ENCODE data around the gene ZNF507.

ZNF507 gene

DNA sequence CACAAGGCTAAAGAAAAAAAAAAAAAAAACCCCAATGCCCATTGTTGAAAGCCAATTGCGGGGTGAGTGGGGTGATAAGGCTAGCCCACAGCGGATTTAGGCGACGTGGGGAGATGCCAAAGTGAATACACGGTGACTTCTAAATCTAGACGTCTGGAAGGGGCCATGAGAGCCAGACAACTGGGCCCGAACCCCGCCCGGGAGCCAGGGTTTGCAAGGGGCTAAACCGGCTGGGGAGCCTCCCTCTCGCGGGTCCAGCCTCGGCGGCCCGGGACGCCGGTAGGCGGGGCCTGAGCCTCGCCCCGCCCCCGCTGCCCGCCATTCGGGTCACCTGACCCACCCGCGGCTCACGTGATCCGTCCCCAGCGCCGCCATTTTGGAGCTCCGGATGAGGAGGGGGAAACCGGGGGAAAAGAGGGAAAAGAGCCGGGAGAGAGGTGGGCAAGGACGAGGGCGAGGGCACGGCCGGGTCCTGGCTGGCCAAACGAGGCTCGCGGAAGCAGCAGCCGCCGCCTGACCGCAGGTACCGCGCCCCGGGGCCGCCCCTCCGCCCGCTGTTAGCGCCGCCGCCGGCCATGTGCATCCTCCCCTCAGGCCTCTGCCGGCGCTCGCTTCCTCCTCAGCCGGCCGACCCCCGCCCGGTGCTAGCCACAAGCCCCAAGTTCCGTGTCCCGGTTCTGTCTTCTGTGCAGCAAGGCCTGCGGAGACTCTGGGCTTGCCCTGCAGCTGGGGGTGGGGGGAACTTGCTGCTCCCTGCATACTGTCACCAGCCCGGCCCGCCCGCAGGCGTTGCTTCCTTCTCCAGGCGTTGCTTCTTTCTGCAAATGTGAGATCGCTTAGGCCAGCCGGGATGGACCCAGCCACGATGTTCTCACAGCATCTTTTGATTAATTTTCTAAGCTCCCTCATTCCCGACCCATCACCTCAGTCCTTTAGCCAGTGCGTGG, at the start of gene ZNF507:
Gene ZNF507 (plus strand): TSS at position 350 of the 947 bp plus-strand sequence. CDS start 7,221 bp downstream, outside the sequence.
- peak; percentile 63 to 82 for DNase-seq (ENCODE audit: low read depth in 1 of 2, low spot score in 1 of 2)

DNA sequence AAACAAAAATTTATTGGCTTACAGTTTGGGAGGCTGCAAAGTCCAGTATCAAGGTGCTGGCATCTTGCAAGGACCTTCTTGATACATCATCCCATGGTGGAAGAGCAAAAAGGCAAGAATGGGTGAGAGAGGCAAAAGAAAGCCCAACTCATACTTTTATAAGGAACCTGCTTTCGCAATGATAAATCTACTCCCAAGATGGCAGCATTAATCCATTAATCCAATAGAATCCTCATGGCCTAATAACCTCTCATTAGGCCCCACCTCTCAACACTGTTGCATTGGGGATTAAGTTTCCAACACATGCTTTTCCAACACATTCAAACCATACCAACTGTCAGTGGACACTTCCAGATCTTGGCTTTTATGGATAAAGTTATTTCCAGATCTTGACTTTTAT, 48.7 kb upstream of the ZNF507 start:
- no peak for DNase-seq (ENCODE audit: low read depth in 1 of 2, low spot score in 1 of 2)

DNA sequence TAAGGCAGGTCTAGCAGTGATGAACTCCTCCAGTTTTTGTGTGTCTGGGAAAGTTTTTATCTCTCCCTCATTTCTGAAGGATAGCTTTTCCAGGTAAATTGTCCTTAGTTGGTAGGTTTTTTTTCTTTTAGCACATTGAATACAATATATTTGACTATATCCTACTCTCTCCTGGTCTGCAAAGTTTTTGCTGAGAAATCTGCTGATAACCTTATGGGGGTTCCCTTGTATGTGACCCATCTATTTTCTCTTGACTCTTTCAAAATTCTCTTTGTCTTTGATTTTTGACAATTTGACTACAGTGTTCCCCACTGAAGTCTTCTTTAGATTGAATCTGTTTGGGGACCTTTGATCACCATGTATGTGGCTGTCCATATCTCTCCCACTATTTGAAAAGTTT, 42.6 kb upstream of the ZNF507 start:
- no peak for DNase-seq (ENCODE audit: low read depth in 1 of 2, low spot score in 1 of 2)

DNA sequence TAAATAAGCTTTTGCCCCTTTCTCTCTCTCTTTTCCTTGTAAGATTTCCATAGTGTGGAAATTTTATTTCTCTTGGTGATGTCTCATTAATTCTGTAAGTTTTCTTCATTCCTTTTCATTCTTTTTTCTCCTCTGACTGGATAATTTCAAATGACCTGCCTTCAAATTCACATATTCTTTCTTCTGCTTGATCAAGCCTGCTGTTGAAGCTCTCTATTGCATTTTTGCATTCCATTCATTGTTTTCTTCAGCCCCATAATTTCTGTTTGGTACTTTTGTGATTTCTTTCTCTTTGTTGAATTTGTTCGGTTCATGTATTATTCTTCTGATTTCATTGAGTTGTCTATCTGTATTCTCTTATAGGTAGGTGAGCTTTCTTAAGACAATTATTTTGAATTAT, 42.2 kb upstream of the ZNF507 start:
- DNase-seq (ENCODE audit: low read depth in 1 of 2, low spot score in 1 of 2), result no peak

DNA sequence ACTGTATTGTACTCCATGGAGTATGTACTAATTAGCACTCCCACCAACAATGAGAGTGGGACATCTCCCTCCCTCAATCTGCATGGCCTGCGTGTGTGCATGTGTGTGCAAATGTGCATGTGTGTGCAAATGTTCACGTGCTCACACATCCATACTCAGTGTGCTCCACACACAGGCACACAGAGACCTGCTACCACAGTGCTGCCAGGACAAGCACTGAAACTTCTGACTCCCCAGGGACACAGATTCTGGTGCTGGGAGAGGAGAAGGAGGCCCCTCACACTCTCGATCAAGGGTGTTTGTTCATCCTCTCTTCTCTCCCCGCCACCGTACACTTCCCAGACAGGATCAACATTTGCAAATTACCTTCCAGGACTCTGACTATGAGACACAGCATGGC, 37.8 kb upstream of the ZNF507 start:
- no peak for DNase-seq (ENCODE audit: low read depth in 1 of 2, low spot score in 1 of 2)

DNA sequence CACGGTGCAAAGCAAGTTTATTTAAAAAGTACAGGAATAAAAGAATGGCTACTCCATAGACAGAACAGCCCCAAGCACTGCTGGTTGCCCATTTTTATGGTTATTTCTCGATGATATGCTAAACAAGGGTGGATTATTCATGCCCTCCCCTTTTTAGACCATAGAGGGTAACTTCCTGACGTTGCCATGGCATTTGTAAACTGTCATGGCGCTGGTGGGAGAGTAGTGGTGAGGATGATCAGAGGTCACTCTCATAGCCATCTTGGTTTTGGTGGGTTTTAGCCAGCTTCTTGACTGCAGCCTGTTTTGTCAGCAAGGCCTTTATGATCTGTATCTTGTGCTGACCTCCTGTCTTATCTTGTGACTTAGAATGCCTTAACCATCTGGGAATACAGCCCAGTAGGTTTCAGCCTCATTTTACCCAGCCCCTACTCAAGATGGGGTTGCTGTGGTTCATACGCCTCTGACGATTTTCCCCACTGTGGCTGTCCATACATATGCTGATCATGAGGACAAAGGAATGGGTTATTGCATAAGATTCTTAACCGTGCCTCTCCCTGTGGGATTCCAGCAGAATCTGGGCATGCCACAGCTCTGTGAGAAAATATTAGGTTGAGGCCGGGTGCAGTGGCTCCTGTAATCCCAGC, 36.9 kb upstream of the ZNF507 start:
- no peak for DNase-seq (ENCODE audit: low read depth in 1 of 2, low spot score in 1 of 2)

DNA sequence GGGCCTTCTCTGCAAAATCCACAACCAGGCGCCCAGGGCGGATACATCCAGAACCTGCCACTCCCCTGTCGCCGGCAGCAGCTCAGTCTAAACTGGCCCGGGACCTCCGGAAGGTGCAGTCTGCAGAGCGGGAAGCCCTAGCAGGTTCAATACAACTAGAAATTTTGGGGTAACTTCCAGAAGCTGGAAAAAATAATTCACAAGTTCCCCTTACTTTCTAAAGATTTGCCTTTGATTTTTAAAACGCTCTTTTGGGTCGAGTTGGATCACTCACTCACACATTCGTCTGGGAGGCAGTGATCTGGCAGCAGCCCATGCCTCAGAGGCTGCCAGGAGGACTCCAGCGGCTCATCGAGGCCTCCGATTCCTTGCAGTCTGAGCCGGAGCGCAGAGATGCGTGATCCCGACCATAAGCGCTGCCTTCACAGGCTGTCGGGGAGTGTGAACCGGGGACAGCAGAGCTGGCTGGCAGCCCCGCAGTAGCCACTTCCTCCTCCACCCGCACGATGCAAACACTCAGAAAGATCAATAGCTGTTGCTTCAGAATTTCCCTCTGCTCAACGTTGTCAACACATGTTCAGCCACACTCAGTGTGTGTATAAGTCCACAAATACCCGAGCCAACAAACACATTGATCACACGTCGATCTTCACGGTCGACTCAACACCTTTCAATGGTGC, 35.6 kb upstream of the ZNF507 start:
- DNase-seq (ENCODE audit: low read depth in 1 of 2, low spot score in 1 of 2), result no peak

DNA sequence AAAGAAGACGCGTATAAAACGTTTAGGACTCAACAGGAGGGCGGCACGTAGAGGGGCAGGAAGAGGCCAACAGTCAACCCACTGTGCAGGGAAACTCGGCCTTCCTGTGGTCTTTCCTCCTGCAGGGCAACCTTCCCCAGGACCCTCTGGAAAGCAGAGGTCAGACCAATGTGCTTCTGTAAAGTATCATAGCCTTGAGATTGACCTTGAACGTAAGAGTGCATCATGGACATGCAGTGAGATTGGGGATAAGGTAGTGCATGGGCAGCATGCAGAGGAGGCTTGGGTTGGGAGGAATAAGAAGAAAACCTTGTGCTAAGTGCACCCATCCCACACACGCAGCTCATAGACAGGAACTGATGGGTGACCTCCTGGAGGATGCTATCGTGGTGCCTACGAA, 34.0 kb upstream of the ZNF507 start:
- no peak for DNase-seq (ENCODE audit: low read depth in 1 of 2, low spot score in 1 of 2)

DNA sequence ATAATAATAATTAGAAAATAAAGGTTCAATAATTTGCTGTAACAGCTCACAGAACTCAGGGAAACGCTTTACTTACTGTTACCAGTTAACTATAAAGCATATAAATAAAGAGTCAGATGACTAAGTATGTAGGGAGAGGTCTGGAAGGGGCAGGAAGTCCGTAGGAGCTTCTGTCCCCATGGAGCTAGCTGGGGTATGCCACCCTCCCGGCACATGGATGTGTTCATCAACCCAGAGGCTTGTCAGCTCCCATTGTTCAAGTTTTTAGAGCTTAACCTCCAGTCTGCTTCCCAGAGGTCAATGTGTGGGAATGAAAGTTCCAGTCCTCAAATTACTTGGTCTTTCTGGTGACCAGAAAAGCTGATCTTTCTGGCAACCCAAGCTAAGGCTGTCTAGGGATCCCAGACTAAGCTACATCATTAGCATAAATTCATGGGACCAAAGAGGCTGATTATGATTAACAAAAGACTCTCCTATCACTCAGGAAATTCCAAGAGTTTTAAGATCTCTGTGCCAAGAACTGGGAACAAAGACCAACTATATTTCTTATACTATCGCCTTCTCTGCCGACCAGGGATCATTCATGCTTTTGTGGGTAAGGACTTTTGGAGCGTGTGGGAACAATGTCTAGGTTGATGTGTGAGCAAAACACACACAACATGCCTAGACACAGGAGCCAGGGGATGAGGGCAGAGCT, 31.7 kb upstream of the ZNF507 start:
- no peak for DNase-seq (ENCODE audit: low read depth in 1 of 2, low spot score in 1 of 2)

DNA sequence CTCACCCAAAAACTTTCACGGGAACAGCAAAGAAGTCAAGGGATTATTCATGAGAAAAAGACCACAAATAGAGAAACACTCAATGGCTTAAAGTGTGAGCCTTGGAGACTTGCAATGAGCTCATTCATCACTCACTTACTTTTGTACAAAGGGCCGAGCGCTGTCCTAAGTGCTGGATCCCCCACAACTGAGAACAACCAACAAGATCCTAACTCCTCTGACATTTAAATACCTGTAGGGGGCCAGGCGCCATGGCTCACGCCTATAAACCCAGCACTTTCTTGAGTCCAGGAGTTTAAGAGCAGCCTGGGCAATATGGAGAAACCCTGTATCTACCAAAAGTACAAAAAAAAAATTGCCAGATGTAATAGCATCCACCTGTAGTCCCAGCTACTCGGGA, 29.4 kb upstream of the ZNF507 start:
- no peak for DNase-seq (ENCODE audit: low read depth in 1 of 2, low spot score in 1 of 2)

DNA sequence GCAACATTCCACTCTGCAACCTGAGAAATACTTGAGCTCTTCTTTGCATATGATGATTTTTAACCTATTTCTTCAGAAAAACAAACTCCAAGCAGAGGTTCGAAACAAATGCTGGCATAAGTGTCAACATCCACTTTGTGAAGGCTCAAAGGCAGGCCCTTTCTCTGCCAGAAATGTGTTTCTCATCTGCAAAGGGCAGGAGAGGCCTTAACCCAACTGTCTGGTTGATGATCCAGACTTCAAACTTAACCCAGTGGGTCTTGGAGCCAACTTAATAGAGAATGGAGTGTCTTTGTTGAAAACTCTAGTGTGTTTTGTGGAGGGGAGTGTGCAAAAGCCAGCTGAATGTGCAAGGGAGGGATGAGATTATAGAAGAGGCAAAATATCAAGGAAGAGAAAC, 28.3 kb upstream of the ZNF507 start:
- DNase-seq (ENCODE audit: low read depth in 1 of 2, low spot score in 1 of 2), result no peak

DNA sequence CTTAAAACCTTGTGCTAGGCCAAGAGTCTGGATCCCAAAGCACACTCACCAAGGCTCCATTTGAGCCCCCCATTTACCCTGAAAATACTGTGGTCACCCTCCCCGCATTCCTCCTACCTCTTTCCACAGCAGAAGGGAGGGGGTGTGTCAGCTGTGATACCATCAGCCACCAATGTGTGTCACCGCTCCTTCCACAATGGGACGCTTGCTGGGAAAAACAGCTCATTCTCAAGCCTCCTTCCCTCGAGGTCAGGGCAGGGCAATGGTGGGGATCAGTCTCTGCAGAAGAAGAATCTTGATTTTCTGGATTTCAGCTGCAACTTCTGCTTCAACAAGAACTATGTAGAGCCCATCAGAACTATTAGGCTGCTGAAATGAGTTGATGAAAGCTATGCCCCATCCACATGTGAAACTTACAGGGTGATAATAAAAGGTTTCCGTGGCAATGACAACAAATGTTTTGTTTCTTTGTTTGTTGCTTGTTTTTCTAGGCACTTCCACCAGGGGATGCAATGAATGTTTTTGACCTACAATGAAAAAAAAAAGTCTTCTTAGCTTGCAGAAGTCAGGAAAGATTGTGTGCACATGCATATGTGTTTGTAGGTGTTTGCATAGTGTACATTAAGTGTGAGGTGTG, 26.4 kb upstream of the ZNF507 start:
- no peak for DNase-seq (ENCODE audit: low read depth in 1 of 2, low spot score in 1 of 2)

DNA sequence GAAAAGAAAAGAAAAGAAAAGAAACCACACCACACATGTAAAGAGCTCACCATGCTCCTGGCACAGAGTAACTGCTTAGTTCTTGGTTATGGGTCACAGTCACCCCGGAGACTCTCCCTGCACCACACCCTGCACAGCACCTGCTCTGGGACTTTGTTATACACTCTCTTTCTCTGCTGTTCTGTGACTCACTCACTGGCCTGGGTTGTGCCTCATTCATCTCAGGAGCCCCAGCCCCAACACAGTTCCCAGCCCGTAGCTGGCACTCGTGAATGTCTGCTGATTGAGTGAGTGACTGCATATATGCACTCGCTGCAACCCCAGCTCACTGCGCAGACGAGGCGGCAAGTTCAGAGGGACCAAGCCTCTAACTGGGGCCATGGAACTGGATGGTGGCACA, 22.9 kb upstream of the ZNF507 start:
- no peak for DNase-seq (ENCODE audit: low read depth in 1 of 2, low spot score in 1 of 2)

DNA sequence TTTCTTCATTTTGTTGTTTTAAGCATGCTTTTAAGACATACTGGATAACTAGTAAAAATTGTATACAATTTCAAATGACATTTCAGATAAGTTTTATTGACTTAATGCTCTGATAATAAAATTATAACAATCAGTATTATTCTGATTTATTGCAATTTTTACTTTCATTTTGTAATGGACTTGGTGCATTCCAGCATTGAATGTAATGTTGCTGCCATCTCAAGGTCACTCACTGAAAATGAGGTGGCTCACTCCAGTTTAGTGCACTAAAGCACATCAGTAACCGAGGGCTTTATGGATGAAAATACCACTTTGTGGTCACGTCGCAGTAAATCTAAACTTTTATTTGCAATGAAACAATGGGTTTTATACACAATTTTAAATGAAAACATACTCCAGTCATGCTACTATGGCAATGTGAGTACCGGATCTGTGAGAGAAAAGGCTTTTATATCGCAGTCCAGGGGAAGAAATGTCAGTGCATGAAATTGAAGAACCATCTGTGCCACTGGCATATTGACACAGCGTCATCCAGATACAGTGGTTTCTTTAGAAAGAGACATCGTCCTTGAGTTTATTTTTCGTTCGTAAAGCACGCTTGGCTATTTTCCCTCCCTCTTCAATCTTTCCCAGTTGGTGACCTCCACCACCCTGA, 20.7 kb upstream of the ZNF507 start:
- DNase-seq (ENCODE audit: low read depth in 1 of 2, low spot score in 1 of 2), result no peak

DNA sequence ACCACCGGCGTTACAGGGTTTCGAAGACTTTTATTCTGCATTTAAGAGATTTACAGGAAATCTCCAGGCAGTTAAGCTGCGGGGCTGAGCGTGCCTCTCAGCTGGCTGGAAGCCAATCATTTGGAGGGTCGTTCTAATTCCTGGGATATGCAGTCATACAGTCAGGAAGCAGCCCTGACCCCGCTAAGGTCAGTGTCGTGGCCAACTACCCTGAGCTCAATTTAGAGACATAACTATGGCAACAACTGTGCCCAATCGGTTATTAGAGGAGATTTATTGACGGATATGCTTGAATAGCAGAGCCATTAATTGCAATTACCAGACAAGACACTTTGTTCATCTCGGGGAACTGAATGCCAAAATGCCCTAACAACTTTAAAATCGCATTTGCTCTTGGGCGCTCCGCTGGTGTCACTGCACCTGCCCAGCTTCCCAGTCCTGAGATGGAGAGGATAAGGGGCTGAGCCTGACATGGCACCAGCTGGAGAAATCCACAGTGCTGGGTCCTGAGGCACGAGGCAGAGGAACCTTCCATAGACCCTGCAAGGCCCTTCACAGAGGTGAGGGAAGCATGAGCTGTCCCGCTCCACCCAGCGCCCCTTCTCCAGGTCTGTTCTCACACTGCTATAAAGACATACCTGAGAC, 15.1 kb upstream of the ZNF507 start:
- DNase-seq (ENCODE audit: low read depth in 1 of 2, low spot score in 1 of 2), result no peak

DNA sequence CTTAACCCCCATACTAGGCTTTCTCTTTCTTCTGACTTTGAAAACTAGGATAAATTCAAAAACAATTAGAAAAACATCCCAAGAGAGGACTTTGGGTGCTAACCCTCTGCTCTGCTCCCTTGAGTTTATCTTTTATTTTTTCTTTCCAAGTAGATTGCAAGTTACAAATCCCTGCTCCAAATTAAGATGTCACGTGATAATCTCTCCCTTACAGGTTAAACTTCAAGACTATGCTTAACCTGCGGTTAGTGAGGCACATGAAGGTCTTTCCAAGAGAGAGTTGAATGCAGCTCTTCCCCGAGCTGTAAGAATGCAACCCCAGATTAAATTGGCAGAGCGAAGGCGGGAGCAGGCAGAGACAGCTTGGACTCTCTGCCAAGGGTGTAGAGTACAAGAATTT, 12.2 kb upstream of the ZNF507 start:
- DNase-seq (ENCODE audit: low read depth in 1 of 2, low spot score in 1 of 2), result no peak

DNA sequence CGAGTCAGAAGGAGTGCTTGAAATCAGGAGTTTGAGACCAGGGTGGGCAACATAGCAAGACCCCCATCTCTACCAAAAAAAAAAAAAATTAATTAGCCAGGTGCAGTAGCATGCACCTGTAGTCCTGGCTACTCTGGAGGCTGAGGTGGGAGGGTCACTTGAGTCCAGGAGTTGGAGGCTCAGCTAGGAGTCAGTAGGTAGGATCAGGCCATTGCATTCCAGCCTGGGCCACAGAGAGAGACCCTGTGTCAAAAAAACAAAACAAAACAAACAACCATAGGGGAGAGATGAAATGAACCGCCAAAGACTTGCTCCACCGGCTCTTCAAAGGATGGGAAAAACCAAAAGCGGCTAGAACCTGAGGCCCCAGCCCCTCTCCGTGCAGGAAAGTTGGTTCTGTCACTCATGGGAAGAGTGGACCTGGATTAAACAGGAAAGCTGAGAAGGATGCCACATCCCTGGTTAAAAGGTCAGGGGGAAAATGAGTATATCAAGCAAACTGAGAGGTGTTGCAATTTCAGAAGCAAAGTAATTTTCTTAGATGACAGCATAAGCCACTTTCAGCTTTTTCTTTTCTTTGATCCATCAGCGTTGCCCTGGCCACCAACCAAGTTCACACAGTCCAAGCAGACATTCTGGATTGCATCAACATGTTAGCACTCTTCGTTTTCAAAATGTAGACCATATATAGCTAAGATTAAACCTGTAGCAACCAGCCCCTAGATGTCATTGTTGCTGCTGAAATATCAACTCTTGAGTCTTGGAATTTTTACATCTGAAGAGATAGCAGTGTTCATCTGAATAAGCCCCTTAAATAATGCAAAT, 8.9 kb upstream of the ZNF507 start:
- DNase-seq (ENCODE audit: low read depth in 1 of 2, low spot score in 1 of 2), result no peak

DNA sequence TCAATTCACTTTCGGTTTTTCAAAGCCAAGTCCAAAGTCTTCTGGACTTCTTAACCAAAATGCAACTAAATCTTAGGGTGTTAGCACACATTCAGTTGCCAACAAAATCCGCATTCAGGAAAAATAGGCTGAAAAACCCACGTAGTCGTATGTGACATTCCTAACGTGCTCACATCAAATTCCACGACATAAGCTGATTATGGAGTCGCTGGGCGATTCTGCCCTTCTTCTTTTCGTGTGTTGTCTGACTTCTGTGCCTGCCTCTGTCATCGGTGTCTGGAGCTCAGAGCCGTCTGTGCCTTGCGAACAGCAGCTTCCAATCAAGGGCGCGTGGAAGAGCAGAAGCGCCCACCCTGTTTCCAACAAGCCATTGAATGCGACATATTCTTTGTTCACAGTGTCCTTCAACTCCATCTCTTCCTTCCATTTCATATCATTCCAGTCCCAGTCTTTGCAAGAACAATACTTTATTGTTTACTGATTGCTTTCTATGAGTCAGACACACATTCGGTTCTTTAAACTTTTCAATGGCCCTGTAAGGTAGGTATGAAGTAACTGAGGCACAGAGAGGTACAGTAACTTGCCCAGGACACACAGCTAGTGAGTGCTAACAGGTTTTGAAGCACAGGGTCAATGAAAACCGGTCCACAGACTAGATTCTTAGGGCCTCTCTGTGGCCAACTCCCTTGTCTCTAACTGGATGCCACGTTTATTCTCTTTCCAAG, 8.2 kb upstream of the ZNF507 start:
- DNase-seq (ENCODE audit: low read depth in 1 of 2, low spot score in 1 of 2), result no peak
